Measurements from ENCODE around the gene MLXIP. TPM values are rescaled to one million over a fixed set of nuclear protein-coding genes. Genes with fewer than 3 reads are reported as not detected.

Gene MLXIP
- total RNA-seq, 1 donor from 2014 or later, result 34.2 TPM

- DNase-seq (ENCODE audit: low read depth), result no peak
- no peaks in the 10 kb centered on the region for H3K27me3 ChIP-seq (ENCODE audit: control insufficient read depth, insufficient read depth, low read length)
- TF ChIP-seq CTCF (IDR thresholded peaks at IDR 0.05; ENCODE audit: insufficient read depth, low read length, poor library complexity, severe bottlenecking), result no peak
- H3K4me3 ChIP-seq (ENCODE audit: low read depth, low read length), result peak overlapping the region; percentile 78
- H3K36me3 ChIP-seq (ENCODE audit: control insufficient read depth, insufficient read depth, low read length), result peaks cover 3% of the 10 kb centered on the region
Measured at GRCh38 chr12:122080149-122081082, 1.9 kb downstream of the MLXIP start.

GRCh38 chr12:122081083-122081696, 2.6 kb downstream of the MLXIP start:
- Histone ChIP-seq H3K27me3 (ENCODE audit: control insufficient read depth, insufficient read depth, low read length) (no peaks in the 10 kb centered on the region), H3K4me3 (ENCODE audit: low read depth, low read length) (peak overlapping the region; percentile 78), H3K36me3 (ENCODE audit: control insufficient read depth, insufficient read depth, low read length) (peaks cover 4% of the 10 kb centered on the region)
- no peak for TF ChIP-seq CTCF (IDR thresholded peaks at IDR 0.05; ENCODE audit: insufficient read depth, low read length, poor library complexity, severe bottlenecking)
- no peak for DNase-seq (ENCODE audit: low read depth)

GRCh38 chr12:122081697-122082221, 3.2 kb downstream of the MLXIP start:
- peaks cover 4% of the 10 kb centered on the region for H3K36me3 ChIP-seq (ENCODE audit: control insufficient read depth, insufficient read depth, low read length)
- no peaks in the 10 kb centered on the region for H3K27me3 ChIP-seq (ENCODE audit: control insufficient read depth, insufficient read depth, low read length)
- no peak for DNase-seq (ENCODE audit: low read depth)
- H3K4me3 ChIP-seq (ENCODE audit: low read depth, low read length), result peak overlapping the region; percentile 78
- no peak for TF ChIP-seq CTCF (IDR thresholded peaks at IDR 0.05; ENCODE audit: insufficient read depth, low read length, poor library complexity, severe bottlenecking)

GRCh38 chr12:122082621-122083356, 4.2 kb downstream of the MLXIP start:
- TF ChIP-seq CTCF (IDR thresholded peaks at IDR 0.05; ENCODE audit: insufficient read depth, low read length, poor library complexity, severe bottlenecking), result no peak
- Histone ChIP-seq H3K36me3 (ENCODE audit: control insufficient read depth, insufficient read depth, low read length) (peaks cover 4% of the 10 kb centered on the region), H3K27me3 (ENCODE audit: control insufficient read depth, insufficient read depth, low read length) (no peaks in the 10 kb centered on the region), H3K4me3 (ENCODE audit: low read depth, low read length) (no peak overlapping the region)
- DNase-seq (ENCODE audit: low read depth), result no peak

- no peak for DNase-seq (ENCODE audit: low read depth)
- Histone ChIP-seq H3K4me3 (ENCODE audit: low read depth, low read length) (no peak overlapping the region), H3K27me3 (ENCODE audit: control insufficient read depth, insufficient read depth, low read length) (no peaks in the 10 kb centered on the region), H3K36me3 (ENCODE audit: control insufficient read depth, insufficient read depth, low read length) (peaks cover 4% of the 10 kb centered on the region)
- no peak for TF ChIP-seq CTCF (IDR thresholded peaks at IDR 0.05; ENCODE audit: insufficient read depth, low read length, poor library complexity, severe bottlenecking)
Measured at GRCh38 chr12:122084857-122085405, 6.4 kb downstream of the MLXIP start.

All from kidney epithelial cell (primary cell).